IPS-NIHi7 (cell line): ENCODE results near the gene NLRP1.
"Not testable (repeated sequence)": the region's sequence is repeated elsewhere in the genome, so short reads cannot be mapped to it uniquely, and the experiment has no call there.

Experiments
- DNase-seq: peaks from one replicate; pipeline ENCODE4 v3.0.0; 2012; ENCODE audit warnings: mixed read lengths; ENCODE audit errors: extremely low spot score

The NLRP1 gene

GRCh38 chr17:5587438-5588032 is 3.2 kb upstream of the NLRP1 start:
- peak; percentile 79 for DNase-seq

GRCh38 chr17:5585836-5586521 is 1.7 kb upstream of the NLRP1 start:
- DNase-seq = no peak

- DNase-seq = no peak
These were observed 1.0 kb upstream of the NLRP1 start for GRCh38 chr17:5585287-5585794.

GRCh38 chr17:5583426-5584382 is 605 bp downstream of the NLRP1 start:
- peak; percentile 10 for DNase-seq

GRCh38 chr17:5582209-5583185 is 1.8 kb downstream of the NLRP1 start:
- DNase-seq = no peak

GRCh38 chr17:5581655-5582054 is 2.7 kb downstream of the NLRP1 start:
- no peak for DNase-seq

GRCh38 chr17:5580969-5581368 is 3.3 kb downstream of the NLRP1 start:
- no peak for DNase-seq

- DNase-seq = no peak
These were observed 3.9 kb downstream of the NLRP1 start for GRCh38 chr17:5580367-5580766.

GRCh38 chr17:5578768-5579167 is 5.5 kb downstream of the NLRP1 start:
- DNase-seq = not testable (repeated sequence)

- DNase-seq = not testable (repeated sequence)
These were observed 11.3 kb downstream of the NLRP1 start for GRCh38 chr17:5573017-5573416.

GRCh38 chr17:5571281-5571680 is 13.0 kb downstream of the NLRP1 start:
- DNase-seq = no peak

- no peak for DNase-seq
These were observed 18.5 kb downstream of the NLRP1 start for GRCh38 chr17:5565808-5566207.

GRCh38 chr17:5563456-5563855 is 20.9 kb downstream of the NLRP1 start:
- no peak for DNase-seq

- DNase-seq = no peak
These were observed 21.5 kb downstream of the NLRP1 start for GRCh38 chr17:5562661-5563360.

GRCh38 chr17:5561736-5562571 is 22.4 kb downstream of the NLRP1 start:
- DNase-seq = no peak

- DNase-seq = peak; percentile 4
These were observed 23.8 kb downstream of the NLRP1 start for GRCh38 chr17:5560361-5560988.

GRCh38 chr17:5558815-5559785 is 25.2 kb downstream of the NLRP1 start:
- DNase-seq = peak; percentile 5

GRCh38 chr17:5557990-5558389 is 26.3 kb downstream of the NLRP1 start:
- peak; percentile 5 for DNase-seq
